COLO668 (cell line): ENCODE data around the gene HTR4.
"Not testable (repeated sequence)": the region's sequence is repeated elsewhere in the genome, so short reads cannot be mapped to it uniquely, and the experiment has no call there.

Experiments
- DNase-seq: peaks from one replicate; lab custom pipeline; 2025; ENCODE audit not compliant: unreplicated experiment; lab: John Stamatoyannopoulos, UW

Gene HTR4

DNA sequence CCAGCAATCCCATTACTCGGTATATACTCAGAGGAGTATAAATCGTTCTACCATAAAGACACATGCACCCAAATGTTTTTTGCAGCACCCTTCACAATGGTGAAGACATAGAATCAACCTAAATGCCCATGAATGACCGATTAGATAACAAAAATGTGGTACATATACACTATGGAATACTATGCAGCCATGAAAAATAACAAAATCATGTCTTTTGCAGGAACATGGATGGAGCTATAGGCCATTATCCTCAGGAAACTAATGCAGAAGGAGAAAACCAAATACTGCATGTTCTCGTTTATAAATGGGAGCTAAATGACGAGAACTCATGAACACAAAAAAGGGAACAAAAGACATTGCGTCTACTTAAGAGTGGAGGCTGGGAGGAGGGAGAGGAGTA is 114.5 kb downstream of the HTR4 start:
- no peak for DNase-seq

DNA sequence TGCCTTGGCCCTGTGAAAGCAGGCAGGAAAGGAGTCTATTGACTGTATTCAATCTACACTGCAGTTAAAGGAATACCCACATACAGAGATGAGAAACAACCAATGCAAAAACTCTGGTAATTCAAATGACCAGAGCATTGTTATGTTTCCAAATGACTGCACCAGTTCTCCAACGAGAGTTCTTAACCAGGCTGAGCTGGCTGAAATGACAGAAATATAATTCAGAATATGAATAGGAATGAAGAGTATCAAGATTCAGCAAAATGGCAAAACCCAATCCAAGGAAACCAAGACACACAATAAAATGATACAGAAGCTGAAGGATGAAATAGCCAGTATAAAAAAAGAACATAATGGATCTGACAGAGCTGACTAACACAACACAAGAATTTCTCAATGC is 119.1 kb downstream of the HTR4 start:
- no peak for DNase-seq

DNA sequence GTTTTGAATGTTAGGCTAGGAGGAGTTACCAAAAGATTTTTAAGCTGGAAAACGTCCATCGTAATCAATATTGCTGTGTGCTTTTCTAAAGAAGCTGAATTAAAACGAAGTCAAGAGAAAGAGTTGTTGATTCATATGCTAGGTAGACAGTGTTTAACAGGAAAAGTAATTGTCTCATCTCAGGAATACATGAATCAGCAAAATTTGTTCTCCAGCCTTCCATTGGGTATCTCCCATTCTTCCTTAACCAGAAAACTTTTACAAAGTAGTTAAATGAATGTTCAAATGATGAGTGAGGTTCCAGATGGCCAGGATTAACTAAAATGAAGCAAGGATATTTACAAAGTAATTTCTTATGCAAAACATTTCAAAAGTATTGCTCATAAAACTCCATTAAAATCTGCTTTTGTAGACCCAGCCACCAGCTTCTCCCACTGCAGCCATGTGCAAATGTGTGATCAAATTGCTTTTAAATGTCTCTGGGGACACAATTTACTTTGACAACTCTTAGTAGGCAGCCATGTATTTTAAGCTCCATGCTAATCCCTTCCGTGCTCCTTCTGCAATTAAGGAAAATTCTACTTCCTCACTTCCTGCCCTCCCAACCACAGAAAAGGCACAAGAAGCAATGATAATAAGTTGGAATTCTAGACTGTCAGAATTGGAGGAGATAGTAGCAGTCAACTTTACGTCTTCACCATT is 121.2 kb downstream of the HTR4 start:
- DNase-seq: no peak

DNA sequence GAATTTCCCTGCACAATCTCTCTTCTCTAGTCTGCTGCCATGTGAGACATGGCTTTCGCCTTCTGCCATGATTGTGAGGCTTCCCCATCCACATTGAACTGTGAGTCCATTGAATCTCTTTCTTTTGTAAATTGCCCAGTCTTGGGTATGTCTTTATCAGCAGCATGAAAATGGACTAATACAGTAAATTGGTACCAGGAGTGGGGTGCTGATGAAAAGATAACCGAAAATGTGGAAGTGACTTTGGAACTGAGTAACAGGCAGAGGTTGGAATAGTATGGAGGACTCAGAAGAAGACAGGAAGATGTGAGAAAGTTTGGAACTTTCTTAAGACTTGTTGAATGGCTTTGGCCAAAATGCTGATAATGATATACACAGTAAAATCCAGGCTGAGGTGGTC is 124.9 kb downstream of the HTR4 start:
- DNase-seq: not testable (repeated sequence)

DNA sequence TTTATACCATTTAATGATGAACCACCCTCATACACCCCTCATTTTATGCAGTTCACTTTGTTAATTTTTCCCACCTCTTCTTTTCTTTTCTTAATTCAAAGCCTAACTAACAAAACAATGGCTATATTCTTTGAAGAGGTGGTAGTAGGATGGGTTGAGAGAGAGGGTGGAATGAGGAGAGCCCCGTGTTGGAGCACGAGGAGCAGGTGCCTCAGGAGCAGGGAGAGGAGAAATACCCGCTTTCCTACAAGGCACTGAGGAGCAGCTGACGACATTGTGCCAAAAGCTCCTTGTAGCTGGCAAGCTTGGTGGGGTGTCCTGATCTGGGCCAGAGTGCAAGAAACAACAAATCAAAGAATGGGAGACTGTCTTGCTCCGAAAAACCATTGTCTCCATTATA is 129.6 kb downstream of the HTR4 start:
- DNase-seq: no peak

DNA sequence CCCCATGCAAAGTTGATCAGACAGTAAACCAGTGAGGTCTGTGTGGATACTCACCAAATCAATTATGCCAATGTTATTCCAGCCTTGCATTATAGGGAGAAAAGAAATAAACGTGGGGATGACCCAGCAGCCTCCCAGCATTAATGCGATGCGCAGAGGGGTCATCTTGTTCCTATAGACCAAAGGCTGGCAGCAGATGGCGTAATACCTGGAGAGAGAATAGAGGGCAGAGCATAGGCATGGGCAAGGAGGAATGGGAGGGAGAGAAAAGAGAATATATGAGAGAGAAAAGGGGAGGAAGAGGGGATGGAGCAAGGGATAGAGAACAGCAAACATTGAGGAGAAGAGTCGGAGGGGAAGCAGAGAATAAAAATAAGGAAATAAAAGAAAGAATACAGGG is 131.2 kb downstream of the HTR4 start:
- DNase-seq: no peak

- no peak for DNase-seq
These were observed 138.9 kb downstream of the HTR4 start for GRCh38 chr5:148515460-148515859.

DNA sequence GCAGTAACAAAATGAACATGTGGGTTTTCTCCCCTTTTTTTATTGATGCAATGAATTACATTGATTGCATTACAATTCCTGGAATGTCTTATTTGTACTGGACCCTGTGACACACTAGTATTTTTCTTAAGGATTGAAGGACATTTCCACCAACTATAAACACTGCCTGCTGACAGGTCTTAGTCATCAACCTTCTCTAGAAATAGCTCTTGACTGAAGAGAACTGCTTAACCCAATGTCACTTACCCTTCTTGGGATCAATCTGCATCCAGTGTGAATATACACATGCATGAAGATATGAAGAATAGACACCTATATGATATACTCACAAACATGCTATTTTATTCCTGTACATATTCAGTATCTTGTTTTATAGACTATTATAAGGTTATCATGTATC is 140.0 kb downstream of the HTR4 start:
- DNase-seq: no peak

- DNase-seq: no peak
These were observed 141.8 kb downstream of the HTR4 start for GRCh38 chr5:148512498-148512897.

GRCh38 chr5:148511810-148512347 is 142.4 kb downstream of the HTR4 start:
- no peak for DNase-seq

GRCh38 chr5:148509893-148510292 is 144.4 kb downstream of the HTR4 start:
- DNase-seq: no peak

DNA sequence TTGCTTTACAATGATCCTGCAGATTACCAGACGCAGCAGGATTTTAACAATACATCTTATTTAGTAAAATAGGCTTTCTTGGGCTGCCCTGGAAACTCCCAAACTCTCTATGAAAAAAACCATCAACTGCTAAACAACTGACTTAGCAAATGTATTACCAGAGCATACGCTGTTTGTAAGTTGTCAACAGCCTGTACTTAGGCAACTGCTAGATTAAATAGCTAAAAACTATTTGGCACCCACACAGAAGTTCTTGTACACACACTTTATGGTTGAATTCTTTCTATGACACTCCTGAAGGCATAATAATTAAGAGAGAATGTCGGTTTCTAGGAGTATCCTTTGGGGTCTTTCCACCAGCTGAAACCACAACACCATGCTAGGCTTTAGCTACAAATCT is 146.7 kb downstream of the HTR4 start:
- DNase-seq: no peak

DNA sequence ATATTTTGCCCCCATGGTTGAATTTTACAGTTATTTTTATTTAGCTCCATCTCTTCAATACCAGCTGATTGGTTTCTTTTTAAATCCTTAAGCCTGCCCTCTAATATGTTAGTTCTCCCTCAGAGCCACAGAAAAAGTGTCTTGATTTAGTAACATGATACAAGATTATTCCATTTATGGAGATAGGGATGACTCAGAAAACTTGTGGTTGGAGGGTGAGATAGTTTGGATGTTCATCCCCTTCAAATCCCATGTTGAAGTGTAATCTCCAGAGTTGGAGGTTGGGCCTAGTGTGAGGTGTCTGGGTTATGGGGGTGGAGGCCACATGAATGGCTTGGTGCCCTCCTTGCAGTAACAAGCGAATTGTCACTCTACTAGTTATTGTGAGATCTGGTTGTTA is 154.9 kb downstream of the HTR4 start:
- no peak for DNase-seq

DNA sequence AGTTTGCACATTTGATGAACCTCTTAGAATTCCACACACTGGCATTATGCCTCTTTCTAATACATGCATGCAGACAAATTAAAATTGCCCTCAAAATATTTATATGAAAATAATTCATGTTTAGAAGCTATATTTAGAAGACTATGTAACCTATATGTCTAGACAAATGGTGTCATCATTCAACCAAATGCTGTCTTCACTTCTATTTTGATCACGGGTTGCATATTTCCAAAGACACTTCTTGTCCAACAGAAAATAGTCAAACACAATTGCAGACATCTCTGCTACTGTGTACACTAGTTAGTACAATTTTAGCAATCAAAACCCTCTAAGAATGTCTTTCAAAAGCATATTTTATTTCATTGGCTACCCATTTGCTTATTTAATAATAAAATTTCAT is 156.6 kb downstream of the HTR4 start:
- DNase-seq: no peak

- DNase-seq: no peak
These were observed 162.0 kb downstream of the HTR4 start for GRCh38 chr5:148492351-148492750.

GRCh38 chr5:148491793-148492184 is 162.5 kb downstream of the HTR4 start:
- DNase-seq: no peak

DNA sequence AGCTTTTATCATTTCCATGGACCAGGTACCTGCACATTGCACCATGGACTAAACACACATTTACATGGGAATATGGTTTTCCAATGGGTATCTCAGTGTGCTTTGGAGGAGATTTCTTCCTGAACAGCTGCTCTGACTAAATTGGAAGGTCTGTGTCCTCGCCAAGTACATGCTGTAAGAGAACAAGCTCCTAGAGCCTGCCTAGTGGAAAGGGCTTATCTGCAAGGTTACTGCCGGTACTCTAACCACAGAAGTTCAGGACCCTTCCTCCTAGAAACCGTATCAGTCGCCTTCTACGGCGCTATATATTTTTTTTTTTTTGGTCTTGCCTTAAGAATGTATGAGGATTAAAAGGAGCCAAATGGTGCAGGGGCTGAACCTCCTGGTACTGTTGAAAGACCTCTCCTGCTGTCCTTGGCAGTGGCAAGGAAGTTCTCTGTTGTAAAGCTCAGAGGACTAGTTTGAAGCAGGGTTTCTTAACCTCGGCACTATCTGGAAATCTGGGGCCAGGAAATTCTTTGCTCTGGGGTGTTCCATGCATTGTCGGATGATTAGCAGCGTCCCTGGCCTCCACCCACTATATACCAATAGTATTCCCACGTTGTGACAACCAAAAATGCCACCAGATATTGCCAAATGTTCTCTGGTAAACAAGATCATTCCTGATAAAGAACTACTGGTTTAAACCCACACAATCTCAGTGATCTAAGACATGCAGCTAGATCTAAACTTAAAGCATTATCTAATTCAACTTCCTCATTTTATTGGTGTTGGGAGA is 163.1 kb downstream of the HTR4 start:
- no peak for DNase-seq

DNA sequence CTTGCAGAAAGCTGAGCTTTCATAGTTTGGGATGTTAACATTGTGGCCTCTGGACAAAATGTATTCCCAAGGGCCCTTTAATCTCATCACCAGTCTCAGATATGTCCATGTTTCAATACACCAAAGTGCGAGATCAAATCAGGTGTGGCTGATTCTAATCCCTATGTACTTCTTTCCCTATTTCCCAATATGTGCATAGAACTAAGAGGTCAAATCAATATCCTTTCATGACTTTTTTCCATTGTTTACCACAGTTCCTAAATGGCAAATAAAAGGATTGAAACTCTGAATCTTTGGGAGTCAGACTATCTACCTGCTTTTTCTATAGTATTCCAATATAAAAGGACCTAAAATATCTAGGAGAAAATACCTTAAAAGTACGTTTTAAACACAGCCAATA is 165.6 kb downstream of the HTR4 start:
- DNase-seq: no peak

- no peak for DNase-seq
These were observed 167.9 kb downstream of the HTR4 start for GRCh38 chr5:148486456-148486855.

GRCh38 chr5:148484651-148485050 is 169.7 kb downstream of the HTR4 start:
- DNase-seq: no peak

DNA sequence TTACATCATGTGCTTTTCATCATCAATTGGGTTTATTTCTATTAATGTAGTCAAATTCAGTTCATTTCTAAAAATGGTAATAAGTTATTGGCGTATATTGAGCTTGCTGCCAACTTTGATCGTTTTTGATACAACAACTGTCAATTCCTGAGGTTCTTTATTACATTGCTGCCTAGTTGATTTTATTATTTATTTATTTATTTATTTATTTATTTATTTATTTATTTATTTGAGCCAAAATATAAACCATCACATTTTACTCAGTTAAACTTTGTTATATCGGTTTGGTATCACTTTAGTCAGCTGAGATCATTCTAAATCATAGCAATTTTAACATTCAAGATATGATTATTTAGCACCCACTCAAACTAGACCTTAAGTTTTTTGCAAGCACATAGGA is 170.6 kb downstream of the HTR4 start:
- DNase-seq: no peak

DNA sequence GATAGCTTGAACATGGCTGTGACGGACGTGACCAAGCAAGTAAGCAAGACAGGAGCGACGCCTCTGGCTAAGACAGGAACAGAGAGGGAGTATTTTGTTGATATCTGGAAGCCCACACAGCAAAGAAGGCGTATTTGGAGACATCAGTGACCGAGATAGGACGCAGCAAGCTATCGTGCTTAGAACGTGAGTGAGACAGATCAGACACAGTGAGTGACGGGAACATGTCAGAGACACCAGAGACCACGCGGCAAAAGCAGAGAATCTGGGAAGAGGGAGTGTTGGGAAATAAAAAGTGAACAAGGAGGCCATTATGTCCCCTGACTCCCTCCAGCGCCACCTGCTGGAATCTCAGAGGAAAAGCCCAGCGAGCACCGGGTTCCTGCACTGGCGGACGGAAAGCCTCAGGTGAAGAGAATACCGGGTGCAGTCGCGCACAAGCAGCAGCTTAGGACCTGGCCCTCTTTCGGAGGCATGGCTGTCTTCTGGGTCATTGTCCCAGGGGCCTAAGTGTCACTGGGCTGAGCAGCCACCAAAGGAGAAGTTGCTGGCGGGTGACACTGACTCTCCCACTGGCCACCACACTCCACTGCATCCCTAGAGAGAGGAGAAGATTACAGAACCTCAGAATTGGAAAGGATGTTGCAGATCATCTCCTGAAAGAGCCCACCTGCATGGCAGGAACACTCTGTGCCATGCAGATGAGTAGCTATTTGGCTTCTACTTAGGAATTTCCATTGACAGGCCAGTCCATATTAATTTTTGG is 171.4 kb downstream of the HTR4 start:
- peak; percentile 18 for DNase-seq
